ENCODE measurements around the gene MYBPC2.

GRCh38 chr19:50507376-50507775, 74.7 kb downstream of the MYBPC2 start:
- TF ChIP-seq CTCF (IDR thresholded peaks at IDR 0.05) (no peak), POLR2A (IDR thresholded peaks at IDR 0.05) (no peak)

Measured in vagina (tissue), 2 donors.